Adrenal gland (tissue), 5 donors: ENCODE data around the gene GRAMD1B.

Experiments
- POLR2A ChIP-seq, 2 donors: fragments of 450-650 bp; IDR thresholded peaks; one replicate each; pipeline ENCODE4 v1.6.1; 2017; ENCODE audit warnings: antibody characterized with exemption in 2 of 2, mild to moderate bottlenecking in 2 of 2, moderate library complexity in 1 of 2
- TF ChIP-seq, protein P1 (sequence below), 6 experiments: fragments of 450-650 bp in 4 of 6; fragments of 200-600 bp in 2 of 6; sonication (generic) in 1 of 6; IDR thresholded peaks; 1 replicate in 5 of 6; 2 replicates in 1 of 6; pipeline versions ENCODE4 v1.5.1 to v1.8.0; 2016 to 2021; ENCODE audit warnings: antibody characterized with exemption in 6 of 6, mild to moderate bottlenecking in 2 of 6, moderate library complexity in 1 of 6
- donor health status: DM: no; HTN: no; CAD: no.

DNA sequence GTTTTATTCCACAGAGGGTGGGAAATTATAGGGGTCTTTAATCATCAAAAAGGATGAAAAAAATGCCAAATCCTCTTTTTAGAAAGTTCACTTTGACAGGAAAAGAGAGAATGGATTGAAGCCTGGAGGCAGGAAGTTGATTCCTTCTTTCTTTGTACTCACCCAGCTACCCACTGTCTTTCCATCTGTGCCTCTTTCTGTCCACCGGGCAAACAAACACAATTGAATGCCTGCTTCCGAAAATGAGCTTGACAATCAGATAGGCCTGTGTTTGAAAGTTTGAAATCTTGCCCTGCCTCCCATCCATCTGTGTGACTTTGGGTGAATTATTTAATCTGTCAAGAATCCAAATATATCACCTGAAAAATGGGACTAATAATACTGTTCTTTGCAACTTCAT is 143.2 kb downstream of the GRAMD1B start:
- TF ChIP-seq, protein P1, sequence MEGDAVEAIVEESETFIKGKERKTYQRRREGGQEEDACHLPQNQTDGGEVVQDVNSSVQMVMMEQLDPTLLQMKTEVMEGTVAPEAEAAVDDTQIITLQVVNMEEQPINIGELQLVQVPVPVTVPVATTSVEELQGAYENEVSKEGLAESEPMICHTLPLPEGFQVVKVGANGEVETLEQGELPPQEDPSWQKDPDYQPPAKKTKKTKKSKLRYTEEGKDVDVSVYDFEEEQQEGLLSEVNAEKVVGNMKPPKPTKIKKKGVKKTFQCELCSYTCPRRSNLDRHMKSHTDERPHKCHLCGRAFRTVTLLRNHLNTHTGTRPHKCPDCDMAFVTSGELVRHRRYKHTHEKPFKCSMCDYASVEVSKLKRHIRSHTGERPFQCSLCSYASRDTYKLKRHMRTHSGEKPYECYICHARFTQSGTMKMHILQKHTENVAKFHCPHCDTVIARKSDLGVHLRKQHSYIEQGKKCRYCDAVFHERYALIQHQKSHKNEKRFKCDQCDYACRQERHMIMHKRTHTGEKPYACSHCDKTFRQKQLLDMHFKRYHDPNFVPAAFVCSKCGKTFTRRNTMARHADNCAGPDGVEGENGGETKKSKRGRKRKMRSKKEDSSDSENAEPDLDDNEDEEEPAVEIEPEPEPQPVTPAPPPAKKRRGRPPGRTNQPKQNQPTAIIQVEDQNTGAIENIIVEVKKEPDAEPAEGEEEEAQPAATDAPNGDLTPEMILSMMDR (IDR thresholded peaks at IDR 0.05), result no peak
- TF ChIP-seq POLR2A (IDR thresholded peaks at IDR 0.05), result no peak
